A673 (cell line): ENCODE data around the gene ATCAY.
"Not testable (repeated sequence)": the region's sequence is repeated elsewhere in the genome, so short reads cannot be mapped to it uniquely, and the experiment has no call there.

Source experiments
- EZH2 ChIP-seq: fragments of 200-600 bp; sonication (generic); IDR thresholded peaks from 2 replicates; pipeline ENCODE4 v1.6.1; 2017; ENCODE audit warnings: borderline replicate concordance, low read depth, mild to moderate bottlenecking, mixed read lengths, antibody characterized with exemption, low read length; ENCODE audit not compliant: poor library complexity, severe bottlenecking
- TF ChIP-seq, protein P1 (sequence below): fragments of 300-800, 200-600 bp; sonication (generic); conservative IDR thresholded peaks from 2 replicates; pipeline ENCODE4 v1.5.1; 2017; ENCODE audit warnings: low read depth, mild to moderate bottlenecking, antibody characterized with exemption, low read length, moderate library complexity, mixed read lengths

DNA sequence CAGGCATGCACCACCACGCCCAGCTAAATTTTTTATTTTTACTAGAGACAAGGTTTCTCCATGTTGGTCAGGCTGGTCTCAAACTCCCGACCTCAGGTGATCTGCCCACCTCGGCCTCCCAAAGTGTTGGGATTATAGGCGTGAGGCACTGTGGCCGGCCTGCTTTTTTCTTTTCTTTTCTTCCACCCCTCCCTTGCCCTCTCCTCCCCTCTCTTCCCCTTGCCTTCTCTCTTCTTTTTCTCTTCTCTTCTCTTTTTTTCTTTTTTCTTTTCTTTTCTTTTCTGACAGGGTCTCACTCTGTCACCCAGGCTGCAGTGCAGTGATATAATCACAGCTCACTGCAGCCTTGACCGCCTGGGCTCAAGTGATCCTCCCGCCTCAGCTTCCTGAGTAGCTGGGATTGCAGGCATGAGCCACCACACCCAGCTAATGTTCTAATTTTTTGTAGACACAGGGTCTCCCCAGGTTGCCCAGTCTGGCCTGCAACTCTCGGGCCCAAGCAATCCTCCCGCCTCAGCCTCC, 72.3 kb downstream of the ATCAY start:
- TF ChIP-seq, protein P1, sequence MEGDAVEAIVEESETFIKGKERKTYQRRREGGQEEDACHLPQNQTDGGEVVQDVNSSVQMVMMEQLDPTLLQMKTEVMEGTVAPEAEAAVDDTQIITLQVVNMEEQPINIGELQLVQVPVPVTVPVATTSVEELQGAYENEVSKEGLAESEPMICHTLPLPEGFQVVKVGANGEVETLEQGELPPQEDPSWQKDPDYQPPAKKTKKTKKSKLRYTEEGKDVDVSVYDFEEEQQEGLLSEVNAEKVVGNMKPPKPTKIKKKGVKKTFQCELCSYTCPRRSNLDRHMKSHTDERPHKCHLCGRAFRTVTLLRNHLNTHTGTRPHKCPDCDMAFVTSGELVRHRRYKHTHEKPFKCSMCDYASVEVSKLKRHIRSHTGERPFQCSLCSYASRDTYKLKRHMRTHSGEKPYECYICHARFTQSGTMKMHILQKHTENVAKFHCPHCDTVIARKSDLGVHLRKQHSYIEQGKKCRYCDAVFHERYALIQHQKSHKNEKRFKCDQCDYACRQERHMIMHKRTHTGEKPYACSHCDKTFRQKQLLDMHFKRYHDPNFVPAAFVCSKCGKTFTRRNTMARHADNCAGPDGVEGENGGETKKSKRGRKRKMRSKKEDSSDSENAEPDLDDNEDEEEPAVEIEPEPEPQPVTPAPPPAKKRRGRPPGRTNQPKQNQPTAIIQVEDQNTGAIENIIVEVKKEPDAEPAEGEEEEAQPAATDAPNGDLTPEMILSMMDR = not testable (repeated sequence)
- TF ChIP-seq EZH2 = not testable (repeated sequence)
